Fibroblast of the aortic adventitia (primary cell): Measurements from ENCODE around the gene DPP6. TPM values are rescaled to one million over a fixed set of nuclear protein-coding genes. Genes with fewer than 3 reads are reported as not detected.

Experiments
- DNase-seq: peaks from one replicate; pipeline ENCODE4 v3.0.0-alpha.2; 2010; ENCODE audit warnings: low read depth
- H3K4me3 ChIP-seq: 2 replicates; pipeline ENCODE4 v1.5.1; 2011; ENCODE audit warnings: low read depth, mild to moderate bottlenecking, control low read depth, low read length, moderate library complexity
- total RNA-seq: library from RNA; depleted of rRNA; stranded (reverse); fragments of >200 nt; gene quantifications from 2 replicates; pipeline ENCODE4 v1.2.3, GENCODE V29; 2012; ENCODE audit warnings: low replicate concordance
- TF ChIP-seq, protein P1 (sequence below): IDR thresholded peaks from 2 replicates; pipeline ENCODE4 v1.5.1; 2011; ENCODE audit warnings: mild to moderate bottlenecking, low read length, control low read depth, inconsistent platforms; ENCODE audit not compliant: insufficient read depth

Gene DPP6
- total RNA-seq, 1 donor = not detected

- TF ChIP-seq, protein P1, sequence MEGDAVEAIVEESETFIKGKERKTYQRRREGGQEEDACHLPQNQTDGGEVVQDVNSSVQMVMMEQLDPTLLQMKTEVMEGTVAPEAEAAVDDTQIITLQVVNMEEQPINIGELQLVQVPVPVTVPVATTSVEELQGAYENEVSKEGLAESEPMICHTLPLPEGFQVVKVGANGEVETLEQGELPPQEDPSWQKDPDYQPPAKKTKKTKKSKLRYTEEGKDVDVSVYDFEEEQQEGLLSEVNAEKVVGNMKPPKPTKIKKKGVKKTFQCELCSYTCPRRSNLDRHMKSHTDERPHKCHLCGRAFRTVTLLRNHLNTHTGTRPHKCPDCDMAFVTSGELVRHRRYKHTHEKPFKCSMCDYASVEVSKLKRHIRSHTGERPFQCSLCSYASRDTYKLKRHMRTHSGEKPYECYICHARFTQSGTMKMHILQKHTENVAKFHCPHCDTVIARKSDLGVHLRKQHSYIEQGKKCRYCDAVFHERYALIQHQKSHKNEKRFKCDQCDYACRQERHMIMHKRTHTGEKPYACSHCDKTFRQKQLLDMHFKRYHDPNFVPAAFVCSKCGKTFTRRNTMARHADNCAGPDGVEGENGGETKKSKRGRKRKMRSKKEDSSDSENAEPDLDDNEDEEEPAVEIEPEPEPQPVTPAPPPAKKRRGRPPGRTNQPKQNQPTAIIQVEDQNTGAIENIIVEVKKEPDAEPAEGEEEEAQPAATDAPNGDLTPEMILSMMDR = no peak
- H3K4me3 ChIP-seq = no peak overlapping the region
- no peak for DNase-seq
Observed at GRCh38 chr7:154898973-154899855, 847.0 kb downstream of the DPP6 start.

- TF ChIP-seq, protein P1 = no peak
- H3K4me3 ChIP-seq = no peak overlapping the region
- no peak for DNase-seq
Observed at GRCh38 chr7:154899862-154900261, 847.7 kb downstream of the DPP6 start.

DNA sequence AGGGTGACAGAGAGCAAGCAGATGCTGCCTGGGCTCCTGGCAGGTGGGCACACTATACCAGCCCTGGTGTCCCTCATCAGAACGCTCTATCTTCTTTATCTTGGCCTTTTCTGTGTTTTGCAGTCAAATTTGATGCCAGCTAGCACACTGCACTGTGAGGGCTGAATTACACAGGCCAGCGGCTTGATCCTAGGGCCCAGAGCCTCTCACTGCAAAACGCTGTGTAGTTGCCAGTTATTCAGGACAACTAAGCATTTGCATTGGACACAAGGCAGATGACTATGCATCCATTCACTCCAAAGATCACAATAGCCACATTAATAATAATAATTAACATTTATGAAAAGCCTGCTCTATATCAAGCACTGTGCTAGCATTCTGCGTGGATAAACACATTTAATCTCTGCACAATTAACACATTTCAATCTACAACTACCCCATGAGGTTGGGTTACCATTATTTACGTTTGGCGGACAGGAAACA, 850.4 kb downstream of the DPP6 start:
- TF ChIP-seq, protein P1 = no peak
- H3K4me3 ChIP-seq = no peak overlapping the region
- DNase-seq = no peak

GRCh38 chr7:154903083-154903731, 851.0 kb downstream of the DPP6 start:
- DNase-seq = no peak
- TF ChIP-seq, protein P1 = no peak
- H3K4me3 ChIP-seq = no peak overlapping the region

- no peak for DNase-seq
- TF ChIP-seq, protein P1 = no peak
- no peak overlapping the region for H3K4me3 ChIP-seq
Observed at GRCh38 chr7:154905146-154905545, 852.9 kb downstream of the DPP6 start.

GRCh38 chr7:154905615-154906014, 853.4 kb downstream of the DPP6 start:
- TF ChIP-seq, protein P1 = no peak
- DNase-seq = no peak
- H3K4me3 ChIP-seq = no peak overlapping the region
